K562 (cell line): Measurements from ENCODE around the gene HYAL3. TPM values are rescaled to one million over a fixed set of nuclear protein-coding genes. Genes with fewer than 3 reads are reported as not detected.
A peak's percentile ranks its signal among the peaks of the same experiment; 100 is the strongest.

Experiments
- ATAC-seq: fragments of 200-7000 bp; cut with Tn5 transposase; 3 replicates; pipeline ENCODE4 v1.9.1; 2020; ENCODE audit warnings: moderate library complexity
- BruUV-seq: library from RNA; stranded (reverse); fragments of 400-500 nt; replicated peaks from 2 replicates; lab custom pipeline; 2021; lab: Mats Ljungman, UMichigan
- CTCF ChIA-PET: fragments of 300-600 bp; formaldehyde crosslinking; extraction: SDS; loops from one replicate; lab custom pipeline; 2021; ENCODE audit warnings: low intra/inter-chr PET ratio; lab: Yijun Ruan, JAX
- POLR2A ChIA-PET: fragments of 300-600, 350-650 bp; sonication (Branson Sonifier 250); formaldehyde crosslinking; extraction: SDS; loops from one replicate; lab custom pipeline; 2021; ENCODE audit warnings: antibody characterized with exemption, inconsistent platforms; lab: Yijun Ruan, JAX
- DNase-seq, 4 experiments: peaks; one replicate each; pipeline versions ENCODE4 v3.0.0 to v3.0.0-alpha.2; 2011 to 2018; ENCODE audit warnings: low spot score in 3 of 4, mixed read lengths in 3 of 4; ENCODE audit errors: extremely low read depth in 1 of 4
- FAIRE-seq: peaks from 2 replicates; lab custom pipeline; 2011; peaks lifted over from hg19 to GRCh38; lab: Jason Lieb, UNC
- H2AFZ ChIP-seq: 2 replicates; pipeline ENCODE4 v1.6.0; 2011; ENCODE audit warnings: low read depth, low read length, control low read depth, inconsistent platforms
- H3K27ac ChIP-seq: fragments of 200-600 bp; 3 replicates; pipeline ENCODE4 v1.8.0; 2011; ENCODE audit warnings: low read depth, mild to moderate bottlenecking, control low read depth, inconsistent platforms, low read length, moderate library complexity, mixed read lengths; ENCODE audit errors: extremely low read depth
- H3K27me3 ChIP-seq, 2 experiments: fragments of 300-600 bp in 1 of 2; 2 replicates in 1 of 2; 3 replicates in 1 of 2; pipeline versions ENCODE4 v1.6.0 to v1.8.0; 2011; ENCODE audit warnings: inconsistent platforms in 2 of 2, low read length in 2 of 2, mild to moderate bottlenecking in 1 of 2, mixed read lengths in 1 of 2, moderate library complexity in 1 of 2; ENCODE audit not compliant: control insufficient read depth in 2 of 2, insufficient read depth in 2 of 2
- H3K36me3 ChIP-seq: fragments of 300-600 bp; 3 replicates; pipeline ENCODE4 v1.8.0; 2011; ENCODE audit warnings: mild to moderate bottlenecking, low read length, inconsistent platforms; ENCODE audit not compliant: control insufficient read depth, insufficient read depth
- H3K4me1 ChIP-seq, 2 experiments: fragments of 200-600 bp in 1 of 2; replicated peaks in 1 of 2; 2 replicates in 1 of 2; 3 replicates in 1 of 2; pipeline versions ENCODE4 v1.5.1 to v1.8.0; 2011; ENCODE audit warnings: inconsistent platforms in 2 of 2, low read length in 2 of 2, mild to moderate bottlenecking in 1 of 2, mixed read lengths in 1 of 2, moderate library complexity in 1 of 2; ENCODE audit not compliant: control insufficient read depth in 2 of 2, insufficient read depth in 2 of 2
- H3K4me2 ChIP-seq: 2 replicates; pipeline ENCODE4 v1.6.1; 2011; ENCODE audit warnings: low read length, control low read depth, inconsistent platforms, mixed read lengths; ENCODE audit not compliant: insufficient read depth
- H3K4me3 ChIP-seq: fragments of 200-600 bp; sonication (generic), shearing (Covaris generic); 2 replicates; pipeline ENCODE4 v1.5.1; 2016; ENCODE audit warnings: control low read depth, inconsistent platforms
- H3K79me2 ChIP-seq: fragments of 200-600 bp; 3 replicates; pipeline ENCODE4 v1.8.0; 2011; ENCODE audit warnings: low read length, inconsistent platforms; ENCODE audit not compliant: control insufficient read depth, insufficient read depth
- H3K9ac ChIP-seq, 2 experiments: 2 replicates each; pipeline versions ENCODE4 v1.6.0 to v1.6.1; 2011; ENCODE audit warnings: low read depth in 2 of 2, low read length in 2 of 2, control low read depth in 1 of 2, inconsistent platforms in 1 of 2, mild to moderate bottlenecking in 1 of 2, mixed read lengths in 1 of 2; ENCODE audit not compliant: insufficient read depth in 1 of 2
- H3K9me1 ChIP-seq: one replicate; pipeline ENCODE4 v1.6.0; 2011; ENCODE audit warnings: inconsistent platforms, mild to moderate bottlenecking, low read length, moderate library complexity; ENCODE audit not compliant: control insufficient read depth, insufficient read depth
- H3K9me3 ChIP-seq: replicated peaks from 2 replicates; pipeline ENCODE4 v1.5.1; 2011; ENCODE audit warnings: low read depth, low read length, inconsistent platforms; ENCODE audit not compliant: control insufficient read depth, insufficient read depth
- H4K20me1 ChIP-seq: replicated peaks from 2 replicates; pipeline ENCODE4 v1.6.1; 2011; ENCODE audit warnings: low read length, inconsistent platforms, mixed read lengths; ENCODE audit not compliant: control insufficient read depth, insufficient read depth
- MTA1 ChIP-seq: fragments of 450-650 bp; IDR thresholded peaks from 2 replicates; pipeline ENCODE4 v1.6.1; 2017; ENCODE audit warnings: borderline replicate concordance
- NFYB ChIP-seq: IDR thresholded peaks from 2 replicates; pipeline ENCODE4 v1.6.1; 2011; ENCODE audit warnings: mild to moderate bottlenecking, moderate library complexity; ENCODE audit not compliant: insufficient read length; ENCODE audit errors: extremely low read depth
- NR3C1 ChIP-seq: sonication (generic); formaldehyde crosslinking; IDR thresholded peaks from 2 replicates; pipeline ENCODE4 v1.8.1; 2022; ENCODE audit warnings: missing genetic modification reagents
- ZNF23 ChIP-seq: fragments of 250-450 bp; sonication (Bioruptor Pico); IDR thresholded peaks from 2 replicates; pipeline ENCODE4 v1.4.0; 2020; ENCODE audit warnings: mild to moderate bottlenecking
- WGBS: fragments of 100-300 bp; shearing (Covaris generic); methylation state at CpG from one replicate; pipeline ENCODE4 v1.1.6; 2016; ENCODE audit warnings: low coverage, mixed read lengths; ENCODE audit not compliant: insufficient coverage; ENCODE audit errors: missing lambda C conversion rate; 5-methylcytosine and 5-hydroxymethylcytosine counted together
- in situ Hi-C: fragments of 300-500 bp; cut with MboI; formaldehyde crosslinking; loops from 4 replicates; pipeline ENCODE4 v1.15.0; 2018; ENCODE audit warnings: inconsistent platforms, mixed read lengths
- intact Hi-C: fragments of 100-400 bp; cut with micrococcal nuclease; formaldehyde crosslinking; loops from 2 replicates; pipeline ENCODE4 v1.14.2; 2022
- polyA plus RNA-seq, 8 experiments: library from polyadenylated mRNA; depleted of rRNA in 4 of 8; stranded (reverse) in 5 of 8; unstranded in 3 of 8; fragments of >200 nt; fragmentation: Nextera tagmentation in 2 of 8; fragmentation: Illumina TruSeq in 1 of 8; extraction: Ambion mirVana in 2 of 8; extraction: Trizol in 1 of 8; gene quantifications; 2 replicates each; pipeline versions ENCODE4 v1.2.1 to v1.2.3, GENCODE V29; 2011 to 2014; ENCODE audit warnings: inconsistent platforms in 1 of 8, missing spikeins in 1 of 8
- total RNA-seq, 7 experiments: library from RNA; depleted of rRNA in 6 of 7; stranded (reverse); fragments of >200 nt in 6 of 7; fragmentation: Illumina TruSeq in 2 of 7; extraction: Trizol in 2 of 7; gene quantifications; 2 replicates each; pipeline versions ENCODE4 v1.2.1 to v1.2.3, GENCODE V29; 2011 to 2021; ENCODE audit warnings: low replicate concordance in 1 of 7
- TF ChIP-seq, protein P1 (sequence below): fragments of 200-800 bp; sonication (Bioruptor generic); IDR thresholded peaks from 2 replicates; pipeline ENCODE4 v1.6.1; 2017; ENCODE audit warnings: missing genetic modification characterization, missing compliant biosample characterization
- TF ChIP-seq, protein P2 (sequence below), 3 experiments: fragments of 200-800 bp in 1 of 3; sonication (Bioruptor generic) in 1 of 3; sonication (generic) in 1 of 3; formaldehyde crosslinking in 1 of 3; IDR thresholded peaks; 2 replicates each; pipeline versions ENCODE4 v1.6.1 to v1.8.0; 2016 to 2022; ENCODE audit warnings: mild to moderate bottlenecking in 2 of 3, missing compliant biosample characterization in 2 of 3, missing genetic modification characterization in 2 of 3, missing genetic modification reagents in 1 of 3

Gene HYAL3
- total and polyA plus RNA-seq, 9 of the 15 experiments (the other 6 are each of a cell fraction or from before 2014, with no cell fraction given): 0.38 to 9.1 (median 6.8) TPM

DNA sequence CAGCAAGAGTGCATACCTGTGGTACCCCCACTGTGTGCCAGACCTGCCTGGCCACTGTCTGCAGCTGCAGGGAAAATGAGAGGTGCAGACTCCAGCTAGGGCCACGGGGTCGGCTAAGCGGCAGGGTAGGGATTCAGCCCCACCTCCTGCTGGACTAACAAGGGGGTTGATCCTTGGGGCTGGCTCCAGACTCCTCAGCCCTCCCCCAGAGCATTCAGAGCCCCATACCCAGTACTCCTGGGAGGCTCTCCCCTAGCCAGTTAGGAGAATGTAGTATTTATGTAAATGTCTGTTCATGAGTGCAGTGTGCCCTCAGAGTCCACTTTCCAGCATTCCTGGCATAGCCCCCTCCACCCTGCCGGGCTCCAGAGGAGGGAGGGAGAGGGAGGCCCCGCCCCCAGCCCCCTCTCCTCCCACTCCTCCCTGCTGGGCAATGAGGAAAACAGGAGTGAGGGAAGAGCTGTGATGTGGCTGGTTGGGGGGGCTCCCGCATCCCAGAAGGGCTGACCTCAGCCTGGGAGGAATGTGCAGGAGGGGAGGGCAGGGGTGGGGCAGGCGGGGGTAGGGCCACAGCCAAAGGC is 34.7 kb downstream of the HYAL3 start:
- in situ Hi-C loops: no loop called here
- intact Hi-C loops: no loop called here
- Histone ChIP-seq H3K27me3 (no peaks in the 10 kb centered on the region), H2AFZ (no peak overlapping the region), H3K27ac (no peak overlapping the region), H3K79me2 (peaks cover 3% of the 10 kb centered on the region; the same call in 1 of the 3 replicates)
- TF ChIP-seq ZNF23 (CRISPR knock-in tag) (no peak), NFYB (no peak), MTA1 (no peak), NR3C1 (CRISPR knock-in tag) (no peak)
- TF ChIP-seq, protein P1, sequence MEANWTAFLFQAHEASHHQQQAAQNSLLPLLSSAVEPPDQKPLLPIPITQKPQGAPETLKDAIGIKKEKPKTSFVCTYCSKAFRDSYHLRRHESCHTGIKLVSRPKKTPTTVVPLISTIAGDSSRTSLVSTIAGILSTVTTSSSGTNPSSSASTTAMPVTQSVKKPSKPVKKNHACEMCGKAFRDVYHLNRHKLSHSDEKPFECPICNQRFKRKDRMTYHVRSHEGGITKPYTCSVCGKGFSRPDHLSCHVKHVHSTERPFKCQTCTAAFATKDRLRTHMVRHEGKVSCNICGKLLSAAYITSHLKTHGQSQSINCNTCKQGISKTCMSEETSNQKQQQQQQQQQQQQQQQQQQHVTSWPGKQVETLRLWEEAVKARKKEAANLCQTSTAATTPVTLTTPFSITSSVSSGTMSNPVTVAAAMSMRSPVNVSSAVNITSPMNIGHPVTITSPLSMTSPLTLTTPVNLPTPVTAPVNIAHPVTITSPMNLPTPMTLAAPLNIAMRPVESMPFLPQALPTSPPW (CRISPR knock-in tag): peak; percentile 48
- TF ChIP-seq, protein P2, sequence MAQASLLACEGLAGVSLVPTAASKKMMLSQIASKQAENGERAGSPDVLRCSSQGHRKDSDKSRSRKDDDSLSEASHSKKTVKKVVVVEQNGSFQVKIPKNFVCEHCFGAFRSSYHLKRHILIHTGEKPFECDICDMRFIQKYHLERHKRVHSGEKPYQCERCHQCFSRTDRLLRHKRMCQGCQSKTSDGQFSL (CRISPR knock-in tag; IDR thresholded peaks at IDR 0.05): no peak
- TF ChIP-seq, protein P2 (tag; IDR thresholded peaks at IDR 0.05): 0 out of 4 replicates have a peak, but pooled peaks of 1 of the 2 experiments have one; percentile 28
- TF ChIP-seq, all 486 proteins: peak for 2
- H3K9me1 ChIP-seq: no peaks in the 10 kb centered on the region
- no peaks in the 10 kb centered on the region for H3K36me3 ChIP-seq
- no TSS peak for BruUV-seq
- DNase-seq: peak in 2 of 4 experiments; percentile 43 to 47
- H4K20me1 ChIP-seq: no peaks in the 10 kb centered on the region
- WGBS: 17% methylated on average over 4 of the region's 7 CpGs
- FAIRE-seq: no peak
- ChIA-PET CTCF (no interaction called here), POLR2A (interaction anchor here (0.6 to 1.5 kb wide), 4 partner anchors 14 to 335 kb away, joined by 3 read pairs; no protein-coding TSS in a partner anchor)
- no peak overlapping the region; a peak in 1 of 4 replicates for H3K9ac ChIP-seq
- 0 out of 3 replicates have a peak, but pooled peaks have one; percentile 11 for ATAC-seq
- no peaks in the 10 kb centered on the region for H3K9me3 ChIP-seq
- peaks cover 6 to 51% of the 10 kb centered on the region in 2 experiments; a peak in 4 of 5 replicates for H3K4me1 ChIP-seq
- no peak overlapping the region for H3K4me3 ChIP-seq
- no peak overlapping the region for H3K4me2 ChIP-seq
